Measurements from ENCODE around the gene TMC5. TPM values are rescaled to one million over a fixed set of nuclear protein-coding genes. Genes with fewer than 3 reads are reported as not detected.
A peak's percentile ranks its signal among the peaks of the same experiment; 100 is the strongest.

TMC5 gene
- total and polyA plus RNA-seq, 2 of the 13 experiments (the other 11 are each of a cell fraction or from before 2014, with no cell fraction given): 0.09 to 0.41 TPM

GRCh38 chr16:19521471-19522396 is 104.1 kb downstream of the TMC5 start, which contains the start of gene GDE1 (continued):
- TF ChIP-seq ZNF317 (CRISPR knock-in tag; IDR thresholded peaks at IDR 0.05) (peak; percentile 39; the same call in 1 of the 2 replicates), ZNF251 (CRISPR knock-in tag; IDR thresholded peaks at IDR 0.05) (no peak), ZNF784 (CRISPR knock-in tag; IDR thresholded peaks at IDR 0.05; ENCODE audit: borderline replicate concordance) (no peak; the same call in 1 of the 2 replicates), ZNF639 (CRISPR knock-in tag; conservative IDR thresholded peaks at IDR 0.05) (peak; percentile 92), TMF1 (CRISPR knock-in tag; IDR thresholded peaks at IDR 0.05; ENCODE audit: low read depth) (peak; percentile 89), ZNF543 (CRISPR knock-in tag; IDR thresholded peaks at IDR 0.05) (peak; percentile 84), NFE2 (CRISPR knock-in tag; IDR thresholded peaks at IDR 0.05) (no peak), SRSF1 (optimal IDR thresholded peaks at IDR 0.05; ENCODE audit: low read depth, low read length) (no peak), ZNF136 (CRISPR knock-in tag; IDR thresholded peaks at IDR 0.05; ENCODE audit: low read depth) (peak; percentile 79; the same call in 1 of the 2 replicates), MTA3 (CRISPR knock-in tag; IDR thresholded peaks at IDR 0.05) (0 out of 2 replicates have a peak, but pooled peaks have one; percentile 21), ZFP91 (CRISPR knock-in tag; IDR thresholded peaks at IDR 0.05; ENCODE audit: borderline replicate concordance) (peak; percentile 94), NCOR1 (IDR thresholded peaks at IDR 0.05; ENCODE audit: borderline replicate concordance, low read length) (no peak; the same call in 1 of the 2 replicates), TSC22D2 (CRISPR knock-in tag; IDR thresholded peaks at IDR 0.05; ENCODE audit: borderline replicate concordance) (no peak), GPBP1L1 (CRISPR knock-in tag; IDR thresholded peaks at IDR 0.05) (no peak), ZMYM4 (CRISPR knock-in tag; IDR thresholded peaks at IDR 0.05) (peak; percentile 89), ZSCAN12 (CRISPR knock-in tag; IDR thresholded peaks at IDR 0.05) (0 out of 2 replicates have a peak, but pooled peaks have one; percentile 11), CHCHD3 (CRISPR knock-in tag; IDR thresholded peaks at IDR 0.05) (peak; percentile 83), ZNF44 (CRISPR knock-in tag; IDR thresholded peaks at IDR 0.05) (peak; percentile 66; the same call in 1 of the 2 replicates), ARNTL (CRISPR knock-in tag; IDR thresholded peaks at IDR 0.05) (peak; percentile 81), ATM (IDR thresholded peaks at IDR 0.05; ENCODE audit: borderline replicate concordance) (no peak), ZNF598 (CRISPR knock-in tag; IDR thresholded peaks at IDR 0.05; ENCODE audit: borderline replicate concordance) (peak; percentile 99), MYNN (CRISPR knock-in tag; IDR thresholded peaks at IDR 0.05; ENCODE audit: low read depth) (peak; percentile 52; the same call in 1 of the 2 replicates), RBM39 (IDR thresholded peaks at IDR 0.05; ENCODE audit: low read depth, low read length, poor library complexity, severe bottlenecking) (peak; percentile 89)
